AML-193 (cell line): Measurements from ENCODE around the gene HES5.

ENCODE experiments used
- DNase-seq, 2 experiments: peaks; one replicate each; lab custom pipeline; 2025; lab: John Stamatoyannopoulos, UW

The HES5 gene

GRCh38 chr1:2514863-2515762 is 14.9 kb downstream of the HES5 start:
- no peak for DNase-seq

DNA sequence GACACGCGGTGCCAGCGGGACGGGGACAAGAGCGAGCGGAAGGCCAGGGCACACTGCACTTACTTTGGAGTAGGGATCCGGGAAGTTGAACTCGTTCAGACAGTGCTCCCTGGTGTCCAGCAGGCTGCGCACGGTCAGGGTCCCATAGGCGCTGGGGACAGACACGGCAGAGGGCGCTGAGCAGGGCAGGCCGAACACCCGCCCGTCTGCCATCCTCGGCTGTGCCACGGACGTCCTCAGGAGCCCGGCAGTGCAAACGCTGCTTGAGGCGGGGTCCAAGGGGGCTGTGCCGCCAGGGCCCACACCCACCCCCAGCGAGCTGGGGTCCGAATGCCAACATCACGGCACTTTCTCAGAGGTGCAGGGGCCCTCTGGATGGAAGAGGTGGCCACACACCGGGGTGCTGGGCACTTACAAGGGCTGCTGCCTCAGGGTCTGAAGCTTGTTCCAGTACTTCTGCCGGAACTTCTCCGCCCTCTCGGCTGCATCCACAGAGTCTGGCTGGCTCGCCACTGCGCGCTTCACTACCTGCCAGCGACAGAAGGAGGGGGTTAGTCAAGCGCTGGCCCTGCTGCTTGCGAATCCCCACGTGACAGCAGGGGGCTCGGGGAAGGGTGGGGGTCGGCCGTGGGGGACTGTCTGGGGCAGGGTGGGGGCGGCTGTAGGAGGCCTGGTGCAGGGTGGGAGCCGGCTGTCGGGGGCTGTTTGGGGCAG is 16.0 kb downstream of the HES5 start:
- DNase-seq: no peak

GRCh38 chr1:2512862-2513421 is 17.1 kb downstream of the HES5 start:
- DNase-seq: no peak

DNA sequence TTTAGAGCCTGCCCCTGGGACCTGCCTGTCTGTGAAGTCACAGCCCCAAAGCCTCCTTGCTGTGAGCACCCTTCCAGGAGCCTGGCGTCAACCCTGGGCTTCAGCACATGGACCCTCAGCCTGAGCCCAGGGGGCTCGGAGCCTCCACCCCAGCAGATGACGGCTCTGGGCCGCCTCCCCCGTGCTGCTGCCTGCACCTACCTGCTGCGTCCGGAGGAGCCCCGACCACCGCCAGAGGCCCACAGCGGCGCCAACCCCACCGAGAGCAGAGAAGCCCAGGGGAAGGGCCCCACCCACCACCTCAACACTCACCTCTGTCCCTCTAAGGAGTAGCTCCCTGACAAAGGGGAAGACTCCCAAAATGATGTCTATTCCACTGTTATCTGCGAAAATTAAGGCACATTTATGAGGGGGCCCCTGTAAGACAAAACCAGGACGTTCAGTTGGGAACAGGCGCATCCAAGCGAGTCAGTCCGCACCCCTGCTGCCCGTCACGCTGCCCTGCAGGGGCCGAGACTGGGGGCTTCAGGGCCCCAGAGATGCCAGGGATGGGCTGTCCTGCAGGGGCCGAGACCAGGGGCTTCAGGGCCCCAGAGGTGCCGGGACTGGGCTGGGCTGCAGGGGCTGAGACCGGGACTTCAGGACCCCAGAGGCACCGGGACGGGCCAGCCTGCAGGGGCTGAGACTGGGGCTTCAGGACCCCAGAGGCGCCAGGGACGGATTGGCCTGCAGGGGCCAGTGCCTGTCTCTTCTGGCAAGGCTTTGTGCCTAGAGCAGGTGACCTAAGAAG is 19.5 kb downstream of the HES5 start:
- DNase-seq: no peak

DNA sequence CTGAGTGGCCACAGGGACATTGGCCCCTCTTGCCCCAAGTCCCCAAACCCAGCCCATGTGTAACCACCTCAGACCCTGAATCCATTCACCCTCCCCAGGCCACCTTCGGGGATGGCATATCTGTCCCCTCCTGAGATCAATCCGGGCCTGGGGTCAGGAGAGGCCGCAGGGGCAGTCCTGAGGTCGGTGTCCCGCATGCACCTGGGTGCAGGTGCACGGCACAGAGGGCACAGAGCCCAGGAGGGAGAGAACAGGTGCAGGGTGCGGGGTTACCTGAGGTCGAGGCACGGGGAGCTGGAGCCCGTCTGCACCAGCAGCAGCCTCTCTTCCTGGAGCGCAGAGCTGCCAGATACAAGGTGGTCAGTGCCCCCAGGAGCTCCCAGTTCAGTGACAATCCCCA is 20.5 kb downstream of the HES5 start:
- no peak for DNase-seq

GRCh38 chr1:2508751-2509150 is 21.3 kb downstream of the HES5 start:
- DNase-seq: no peak

- DNase-seq: no peak
Measured at GRCh38 chr1:2508180-2508579, 21.9 kb downstream of the HES5 start.

GRCh38 chr1:2507744-2508155 is 22.3 kb downstream of the HES5 start:
- DNase-seq: no peak

GRCh38 chr1:2506901-2507565 is 23.0 kb downstream of the HES5 start:
- DNase-seq: no peak

DNA sequence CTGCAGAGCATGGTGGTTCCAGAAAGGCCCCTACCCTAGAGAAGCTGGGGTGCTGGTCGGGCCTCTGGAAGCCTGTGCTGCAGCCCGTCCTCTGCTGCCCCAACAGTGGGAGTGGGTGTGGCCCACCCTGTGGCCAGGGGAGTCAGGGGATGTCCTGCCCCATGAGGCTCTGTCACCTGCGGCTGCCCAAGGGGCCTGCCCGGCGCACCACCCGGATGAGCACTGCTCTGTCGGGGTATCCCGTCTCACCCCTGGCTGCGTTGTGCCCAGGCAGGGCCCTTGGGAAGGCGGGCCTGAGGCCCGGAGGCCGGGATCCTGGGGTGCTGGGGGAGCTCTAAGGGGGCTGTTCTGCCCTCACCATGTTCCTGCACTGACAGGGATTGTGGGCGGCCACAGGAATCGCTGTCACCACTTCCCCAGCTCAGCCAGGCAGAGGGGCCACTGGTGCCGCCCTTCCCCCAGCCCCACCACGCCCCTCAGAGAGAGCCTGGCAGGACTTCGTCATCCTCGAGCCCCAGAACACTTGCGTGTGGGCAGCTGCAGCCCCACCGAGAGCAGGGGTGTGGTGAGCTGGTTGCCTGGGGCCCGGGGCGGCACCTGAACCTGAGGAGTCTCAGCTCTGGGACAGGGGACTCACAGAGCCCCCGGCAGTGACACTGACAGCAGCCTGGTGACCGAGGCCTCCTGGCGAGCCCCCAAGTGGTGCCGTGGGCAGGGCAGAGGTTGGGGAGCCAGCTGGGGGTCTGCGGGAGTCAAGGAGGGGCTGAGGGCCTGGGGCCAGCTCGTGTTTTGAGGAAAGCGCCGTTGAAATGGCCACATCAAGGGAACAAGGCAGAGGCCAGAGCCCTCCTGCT is 23.8 kb downstream of the HES5 start:
- DNase-seq: no peak

- no peak for DNase-seq
Measured at GRCh38 chr1:2505461-2505994, 24.5 kb downstream of the HES5 start.

DNA sequence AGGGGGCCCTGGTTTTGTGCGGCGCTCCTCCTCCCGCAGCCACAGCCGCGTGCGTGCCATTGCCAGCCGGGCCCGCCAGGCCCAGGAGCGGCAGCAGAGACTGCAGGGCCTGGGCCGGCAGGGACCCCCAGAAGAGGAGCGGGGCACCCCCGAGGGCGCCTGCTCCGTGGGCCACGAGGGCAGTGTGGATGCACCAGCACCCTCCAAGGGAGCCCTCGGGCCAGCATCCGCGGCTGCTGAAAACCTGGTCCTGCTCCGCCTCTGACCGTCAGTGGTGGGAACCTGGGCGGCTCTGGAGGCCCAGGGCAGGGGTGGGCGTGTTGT is 25.2 kb downstream of the HES5 start:
- DNase-seq: no peak

- no peak for DNase-seq
Measured at GRCh38 chr1:2504225-2504948, 25.7 kb downstream of the HES5 start.

GRCh38 chr1:2503554-2504224 is 26.4 kb downstream of the HES5 start:
- DNase-seq: no peak

- DNase-seq: no peak
Measured at GRCh38 chr1:2502661-2503553, 27.2 kb downstream of the HES5 start.

- no peak for DNase-seq
Measured at GRCh38 chr1:2502210-2502609, 27.9 kb downstream of the HES5 start.

GRCh38 chr1:2501820-2502119 is 28.3 kb downstream of the HES5 start:
- no peak for DNase-seq

- DNase-seq: no peak
Measured at GRCh38 chr1:2501041-2501819, 28.8 kb downstream of the HES5 start.
